Activated gamma-delta T cell treated with anti-CD3 and anti-CD28 coated beads, Interleukin-2, amount 50 U/mL, for 16 hours (primary cell): Measurements from ENCODE around the gene OTOL1.
"Not testable (repeated sequence)": the region's sequence is repeated elsewhere in the genome, so short reads cannot be mapped to it uniquely, and the experiment has no call there.

Experiments
- DNase-seq: peaks from one replicate; pipeline ENCODE4 v3.0.0-alpha.2; 2020; ENCODE audit warnings: low read depth

The OTOL1 gene

DNA sequence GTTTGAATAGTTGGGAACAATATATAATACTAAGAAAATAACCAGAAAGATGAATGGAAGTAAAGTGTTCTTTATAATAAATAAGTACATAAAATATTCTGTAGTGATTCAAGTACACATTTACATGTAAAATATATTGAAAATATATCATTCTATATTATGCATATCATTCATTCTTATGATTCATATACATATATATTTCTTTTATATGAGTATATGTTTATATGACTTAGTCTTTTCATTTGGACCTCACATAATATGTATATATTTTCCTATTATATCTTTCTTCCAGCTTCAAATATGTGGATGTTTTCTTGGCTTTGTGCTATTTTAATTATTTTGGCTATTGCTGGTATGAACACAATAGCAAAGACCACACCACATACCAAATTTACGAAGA lies at the start of gene OTOL1:
TSS of gene OTOL1 (plus strand) at position 301 of the 400 bp plus-strand sequence. CDS start at position 301, 0 bp downstream.
- no peak for DNase-seq

DNA sequence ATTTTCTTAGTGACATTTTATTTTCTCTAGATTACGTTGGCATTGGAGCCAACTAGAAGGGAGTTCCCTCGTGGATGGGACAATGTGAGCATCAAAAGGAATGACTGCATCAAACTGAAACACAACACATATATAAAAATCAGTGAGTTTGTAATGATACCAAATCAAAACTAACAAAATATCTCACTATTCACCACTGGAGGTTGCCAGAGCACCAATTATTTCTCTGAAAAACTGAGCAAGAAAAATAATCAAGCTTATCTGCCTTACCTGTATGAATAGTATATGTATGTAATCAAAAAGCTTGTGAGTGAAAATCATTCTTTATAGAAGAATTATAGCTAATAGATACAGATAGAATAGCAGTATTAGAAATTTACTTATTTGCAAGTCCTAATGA lies 46.8 kb upstream of the OTOL1 start:
- no peak for DNase-seq

DNA sequence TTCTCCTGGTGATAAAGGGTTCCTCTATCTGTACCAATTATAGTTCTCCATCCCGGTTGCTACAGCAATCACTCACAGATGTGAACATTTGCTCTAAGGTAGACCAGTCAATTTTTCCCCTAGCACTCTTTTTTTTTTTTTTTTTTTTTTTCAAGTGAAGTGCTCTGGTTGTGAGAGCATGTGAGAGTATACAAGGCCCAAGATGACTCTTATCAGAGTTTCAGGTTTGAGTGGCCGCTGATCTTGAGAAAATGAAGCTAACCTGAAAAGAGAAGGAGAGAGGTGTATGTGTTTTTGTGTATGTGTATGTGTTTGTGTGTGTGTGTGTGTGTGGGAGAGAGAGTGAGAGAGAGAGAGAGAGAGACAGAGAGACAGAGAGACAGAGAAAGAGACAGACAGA lies 44.4 kb upstream of the OTOL1 start:
- no peak for DNase-seq

DNA sequence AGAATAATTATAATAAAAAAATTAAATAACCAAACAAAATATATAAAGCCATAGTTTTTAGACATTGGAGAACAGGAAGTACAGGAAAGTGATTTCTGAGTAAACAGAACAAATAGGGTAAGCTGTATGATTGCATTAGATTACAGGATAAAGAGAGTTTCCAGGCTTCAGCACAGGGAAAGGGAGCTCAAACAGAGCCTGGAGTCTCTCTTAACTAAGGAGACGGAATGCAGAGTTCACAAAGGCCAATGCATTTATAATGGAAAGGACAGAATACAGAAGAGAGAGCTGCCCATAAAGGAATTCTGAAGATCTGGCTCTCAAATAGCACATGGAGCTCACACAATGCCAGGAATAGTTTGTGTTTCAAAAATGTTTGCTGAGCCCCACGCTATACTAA lies 42.0 kb upstream of the OTOL1 start:
- DNase-seq = no peak

DNA sequence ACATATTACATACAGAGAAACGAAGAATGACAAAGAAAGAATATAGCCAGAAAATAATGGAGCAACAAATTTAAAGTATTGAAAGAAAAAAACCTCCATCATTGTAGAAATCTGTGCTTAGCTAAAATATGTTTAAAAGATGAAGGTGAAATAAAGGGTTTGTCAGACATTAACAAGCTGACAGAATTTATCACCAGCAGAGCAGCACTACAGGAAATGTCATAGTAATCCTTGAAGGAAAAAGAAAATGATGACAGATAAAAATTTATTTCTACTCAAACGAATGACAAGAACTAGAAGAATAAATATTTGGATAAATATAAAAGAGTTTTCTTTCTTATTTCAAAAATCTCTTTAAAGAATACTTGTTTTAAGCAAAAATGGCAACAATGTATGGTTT lies 40.6 kb upstream of the OTOL1 start:
- DNase-seq = no peak

DNA sequence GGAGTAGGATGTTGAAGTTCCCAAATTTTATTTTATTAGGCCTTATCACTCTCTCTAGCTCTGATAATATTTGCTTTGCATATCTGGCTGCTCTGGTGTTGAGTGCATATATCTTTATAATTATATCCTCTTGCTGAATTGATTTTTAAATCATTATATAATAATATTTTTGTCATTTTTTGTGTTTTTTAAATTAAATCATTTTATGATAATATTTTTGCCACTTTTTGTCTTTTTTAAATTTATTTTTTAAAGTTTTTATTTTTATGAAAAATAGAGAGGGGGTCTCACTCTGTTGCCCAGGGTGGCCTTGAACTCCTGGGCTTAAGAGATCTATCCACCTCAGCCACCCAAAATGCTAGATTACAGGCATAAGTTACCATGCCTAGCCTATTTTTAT lies 34.5 kb upstream of the OTOL1 start:
- DNase-seq = no peak

DNA sequence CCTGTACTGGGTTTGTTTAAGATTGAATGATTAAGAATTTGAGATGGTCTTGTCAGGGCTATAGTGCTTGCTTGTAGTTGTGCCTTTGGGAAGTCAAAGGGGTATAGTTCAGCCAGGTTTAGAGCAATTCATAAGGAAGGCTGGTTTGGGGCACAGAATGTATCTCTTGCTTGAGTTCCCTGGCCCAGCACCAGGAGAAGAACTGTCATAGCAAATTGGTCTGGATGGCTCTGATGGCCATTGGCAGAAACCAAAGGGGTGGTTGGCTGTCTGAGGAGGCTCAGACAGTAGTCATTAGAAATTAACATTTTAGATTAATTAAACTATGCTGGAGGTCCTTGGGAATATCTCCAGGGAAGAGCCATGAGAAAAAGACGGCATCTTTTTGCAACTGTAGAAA lies 25.4 kb upstream of the OTOL1 start:
- DNase-seq = no peak

DNA sequence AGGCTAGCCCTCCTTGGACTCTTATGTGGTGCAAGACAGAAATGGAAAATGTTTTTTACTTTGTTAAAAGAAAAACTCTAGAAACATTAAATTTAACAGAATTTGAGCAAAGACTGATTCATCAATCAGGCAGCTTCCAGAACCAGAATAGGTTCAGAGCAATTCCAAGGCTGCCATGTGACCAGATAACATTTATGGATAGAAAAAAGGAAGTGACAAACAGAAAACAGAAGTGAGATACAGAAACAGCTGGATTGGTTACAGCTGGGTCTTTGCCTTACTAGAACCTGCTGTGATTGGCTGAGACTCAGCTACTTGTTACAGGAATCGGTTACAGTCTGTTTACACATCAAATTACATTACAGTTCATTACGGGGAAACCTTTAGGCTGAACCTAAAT lies 22.5 kb upstream of the OTOL1 start:
- no peak for DNase-seq

DNA sequence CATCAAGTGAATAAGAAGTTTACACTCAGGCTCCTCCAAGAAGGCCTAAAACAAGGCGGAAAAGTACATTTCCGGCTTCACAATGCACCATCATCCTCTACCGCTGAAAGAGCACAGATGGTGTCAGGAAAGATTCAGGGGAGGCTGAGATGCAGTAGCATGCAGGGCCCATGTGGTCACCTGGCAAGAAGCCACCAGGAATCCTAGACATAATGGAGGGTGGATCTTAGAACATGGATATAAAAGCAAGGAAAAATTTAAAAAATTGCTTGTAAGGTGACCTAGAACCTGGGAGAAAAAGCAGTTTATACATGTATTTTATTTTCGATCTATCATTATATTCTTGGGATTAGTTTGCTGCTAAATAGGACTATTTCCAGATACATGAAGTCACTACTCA lies 21.9 kb upstream of the OTOL1 start:
- DNase-seq = no peak

DNA sequence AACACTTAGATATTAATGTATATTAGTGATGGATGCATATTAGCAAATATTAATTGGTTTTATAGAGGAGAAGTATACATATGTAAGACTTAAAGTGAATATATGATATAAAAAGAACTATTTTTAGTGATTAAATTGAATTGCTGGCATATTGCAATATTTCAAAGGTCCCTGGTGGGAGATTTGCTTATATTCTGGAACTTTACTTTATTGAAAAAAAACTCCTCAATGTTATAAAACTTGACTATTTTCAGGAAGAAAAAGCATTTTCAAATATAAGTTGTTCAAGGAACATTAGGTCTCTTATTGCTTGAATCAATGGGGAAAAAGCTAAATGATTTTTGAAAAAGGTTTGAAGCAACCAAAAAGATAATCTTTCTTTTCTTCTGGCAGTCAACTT lies 21.4 kb upstream of the OTOL1 start:
- DNase-seq = no peak

DNA sequence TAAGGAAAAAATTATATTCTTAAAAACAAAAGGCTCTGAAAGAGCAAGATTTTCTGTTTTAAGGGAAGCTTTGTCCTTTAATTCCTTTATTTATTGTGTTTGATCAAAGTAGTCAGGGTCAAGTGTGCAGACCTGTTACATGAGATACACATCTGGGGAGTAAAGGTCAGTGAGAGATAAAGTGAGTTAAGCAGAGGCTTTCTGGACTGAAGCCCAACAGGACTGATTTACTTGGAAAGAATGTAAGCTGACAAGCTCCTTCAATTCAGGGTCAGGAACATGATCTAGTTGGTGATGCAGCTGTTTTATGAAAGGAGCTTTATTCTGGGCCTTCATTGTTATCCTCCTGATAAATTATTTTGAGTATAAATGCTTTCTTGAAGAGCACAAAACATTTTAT lies 20.7 kb upstream of the OTOL1 start:
- DNase-seq = no peak

DNA sequence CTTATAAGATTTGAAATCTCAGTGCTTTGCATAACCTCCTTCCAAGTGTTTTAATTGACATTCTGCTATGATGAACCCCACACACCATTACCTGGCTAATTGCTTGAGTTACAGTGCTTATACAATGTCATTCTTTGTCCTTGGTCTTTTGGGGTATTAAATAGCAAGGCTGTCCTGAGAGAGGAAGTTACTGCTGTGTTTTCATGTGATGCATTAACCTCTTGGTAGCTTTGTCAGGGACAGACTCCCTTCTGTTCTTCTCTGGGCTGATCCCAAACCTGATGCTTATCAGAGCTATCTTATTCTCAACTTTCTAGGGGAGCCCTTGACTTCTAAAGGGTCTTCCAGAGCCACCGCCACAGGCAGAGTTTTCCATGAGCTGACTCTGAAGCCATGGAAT lies 12.4 kb upstream of the OTOL1 start:
- DNase-seq = no peak

DNA sequence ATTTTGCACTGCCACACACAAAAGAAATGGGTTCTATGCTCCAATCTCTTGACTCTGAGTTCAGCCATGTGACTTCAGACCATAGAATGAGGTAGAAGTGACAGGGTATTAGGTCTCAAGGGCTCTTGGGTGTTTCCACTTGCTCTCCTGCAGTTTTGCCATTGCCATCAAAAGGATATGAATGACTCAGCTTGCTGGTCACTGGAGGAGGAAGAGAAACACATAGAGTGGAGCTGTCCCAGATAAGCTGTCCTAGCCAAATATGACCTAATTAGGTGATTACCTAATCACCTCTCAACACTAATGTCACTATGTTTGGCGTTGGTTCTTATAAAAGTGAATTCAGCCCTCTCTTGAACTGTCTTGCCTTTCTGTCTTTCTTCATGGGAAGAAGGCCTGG lies 8.3 kb upstream of the OTOL1 start:
- not testable (repeated sequence) for DNase-seq

DNA sequence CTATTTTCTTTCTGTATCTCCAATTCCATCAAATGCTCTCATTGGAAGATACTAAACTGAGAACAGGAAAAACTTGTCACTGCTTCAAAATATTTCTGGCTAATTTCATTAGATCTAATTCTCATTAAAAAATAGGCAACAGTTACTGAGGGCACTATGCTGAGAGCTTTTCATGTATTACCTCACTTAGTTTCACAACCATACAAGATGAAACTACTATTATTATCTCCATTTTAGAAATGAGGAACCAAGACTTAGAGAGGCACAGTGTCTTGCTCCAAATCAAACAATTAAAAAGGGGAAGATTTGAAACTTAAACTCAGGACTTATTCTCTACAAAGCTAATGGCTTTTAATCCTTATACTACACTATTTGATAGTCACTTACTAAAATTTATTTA lies 7.2 kb upstream of the OTOL1 start:
- DNase-seq = no peak

DNA sequence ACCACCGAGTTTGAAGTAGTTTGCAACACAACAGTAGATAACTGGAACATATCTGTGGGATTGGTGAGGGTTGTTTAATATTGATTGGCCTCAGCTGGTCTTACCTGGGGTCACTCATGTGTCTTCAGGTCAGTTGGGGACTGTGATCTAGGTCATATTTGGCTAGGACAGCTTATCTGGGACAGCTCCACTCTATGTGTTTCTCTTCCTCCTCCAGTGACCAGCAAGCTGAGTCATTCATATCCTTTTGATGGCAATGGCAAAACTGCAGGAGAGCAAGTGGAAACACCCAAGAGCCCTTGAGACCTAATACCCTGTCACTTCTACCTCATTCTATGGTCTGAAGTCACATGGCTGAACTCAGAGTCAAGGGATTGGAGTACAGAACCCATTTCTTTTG lies 5.8 kb upstream of the OTOL1 start:
- not testable (repeated sequence) for DNase-seq

DNA sequence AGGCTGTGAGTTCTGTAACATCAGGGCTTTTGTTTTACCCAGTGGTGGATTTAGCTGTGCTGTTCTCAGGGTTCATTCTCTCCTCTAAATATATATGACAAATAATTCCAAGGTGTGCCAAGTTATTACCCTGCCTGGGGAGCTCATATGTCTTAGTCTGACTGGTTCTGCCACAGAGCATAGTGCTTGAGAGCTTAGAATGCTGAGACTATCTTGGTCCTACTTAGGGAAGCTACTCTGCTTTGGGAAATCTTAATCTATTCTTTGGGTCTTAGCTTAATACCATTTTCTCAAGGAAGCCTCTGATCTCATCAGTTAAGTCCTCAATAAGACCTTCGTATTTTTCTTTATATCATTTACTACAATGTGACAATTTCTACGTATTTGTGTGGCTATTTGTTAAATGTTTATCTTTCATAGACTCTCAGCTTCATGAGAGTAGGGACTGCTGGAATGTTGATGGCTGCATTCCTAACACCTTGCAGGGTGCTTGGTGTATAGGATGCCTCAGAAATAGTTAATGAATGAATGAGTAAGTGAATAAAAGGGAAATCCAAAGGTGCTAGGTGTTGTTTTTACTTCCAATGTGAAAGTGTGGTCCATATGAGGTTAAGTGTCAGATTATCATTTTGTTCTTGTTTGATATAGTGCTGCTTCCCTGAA lies 1.8 kb downstream of the OTOL1 start:
- no peak for DNase-seq

DNA sequence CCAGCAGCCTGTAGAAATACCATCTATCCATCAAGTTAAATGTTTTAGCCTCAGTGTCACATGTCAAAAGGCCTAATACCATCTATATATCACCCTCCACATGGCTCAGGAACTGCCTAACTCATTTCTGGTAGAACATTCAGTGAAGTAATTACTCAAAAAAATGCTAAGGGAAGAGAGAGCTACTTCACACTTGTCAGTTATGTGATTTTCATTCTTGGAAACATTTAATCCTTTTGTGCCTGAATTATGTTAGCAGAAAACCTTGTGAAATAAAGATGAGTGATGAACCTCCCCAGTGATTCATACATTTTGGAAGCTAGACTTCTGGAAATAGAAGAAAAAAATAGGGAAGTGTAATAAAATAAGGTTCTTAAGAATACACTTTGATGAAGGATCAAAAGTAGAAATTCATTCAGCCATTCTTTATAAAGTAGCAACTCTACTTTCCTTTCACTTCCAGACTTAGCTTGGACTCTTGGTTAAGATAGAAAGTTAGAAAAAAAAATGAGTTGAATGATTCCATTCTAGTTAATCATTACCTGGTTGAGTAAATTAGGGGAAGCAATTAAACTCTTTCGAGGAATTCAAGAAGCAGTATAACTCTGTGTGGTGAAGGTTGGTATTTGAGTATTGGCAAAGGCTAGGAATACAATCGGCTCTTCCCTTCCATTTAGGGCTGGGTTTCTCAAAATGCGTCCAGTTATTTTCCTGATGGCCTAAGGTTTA lies 3.6 kb downstream of the OTOL1 start:
- no peak for DNase-seq

DNA sequence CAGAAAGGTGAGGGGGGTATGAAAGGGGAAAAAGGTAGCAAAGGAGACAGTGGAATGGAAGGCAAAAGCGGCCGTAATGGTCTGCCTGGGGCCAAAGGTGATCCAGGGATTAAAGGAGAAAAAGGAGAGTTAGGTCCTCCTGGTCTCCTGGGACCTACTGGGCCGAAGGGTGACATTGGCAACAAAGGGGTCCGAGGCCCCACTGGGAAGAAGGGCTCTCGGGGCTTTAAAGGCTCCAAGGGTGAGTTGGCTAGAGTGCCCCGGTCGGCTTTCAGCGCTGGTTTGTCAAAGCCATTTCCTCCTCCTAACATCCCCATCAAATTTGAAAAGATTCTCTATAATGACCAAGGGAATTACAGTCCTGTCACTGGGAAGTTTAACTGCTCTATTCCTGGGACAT lies 6.7 kb downstream of the OTOL1 start:
- no peak for DNase-seq

DNA sequence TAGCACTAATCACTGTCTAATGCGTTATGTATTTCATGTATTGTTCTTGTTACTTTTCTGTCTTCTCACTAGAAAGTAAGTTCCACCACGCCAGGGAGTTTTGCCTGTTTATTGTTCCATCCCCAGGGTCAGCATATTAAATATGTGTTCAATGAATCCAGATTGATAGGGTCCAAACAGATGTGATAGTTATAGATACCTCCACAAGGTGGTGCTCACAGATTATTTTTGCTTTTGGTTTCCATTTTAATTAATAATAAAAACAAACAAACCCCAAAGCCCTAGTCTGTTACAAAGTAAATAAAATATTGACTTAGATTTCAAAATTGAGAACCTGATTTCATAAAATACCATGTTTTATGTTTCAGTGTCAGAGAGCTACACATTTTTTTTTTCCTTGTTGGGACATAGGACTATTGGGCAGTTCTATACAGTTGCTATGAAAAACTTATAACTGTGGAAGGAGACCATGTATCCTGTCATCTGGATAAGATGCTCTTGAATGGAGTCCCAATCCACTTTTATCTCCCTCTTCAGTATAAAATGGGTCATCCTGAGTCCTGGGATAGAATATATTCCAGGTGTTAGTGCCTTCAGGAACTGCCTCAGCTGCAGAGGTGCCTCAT lies 12.4 kb downstream of the OTOL1 start:
- DNase-seq = no peak

DNA sequence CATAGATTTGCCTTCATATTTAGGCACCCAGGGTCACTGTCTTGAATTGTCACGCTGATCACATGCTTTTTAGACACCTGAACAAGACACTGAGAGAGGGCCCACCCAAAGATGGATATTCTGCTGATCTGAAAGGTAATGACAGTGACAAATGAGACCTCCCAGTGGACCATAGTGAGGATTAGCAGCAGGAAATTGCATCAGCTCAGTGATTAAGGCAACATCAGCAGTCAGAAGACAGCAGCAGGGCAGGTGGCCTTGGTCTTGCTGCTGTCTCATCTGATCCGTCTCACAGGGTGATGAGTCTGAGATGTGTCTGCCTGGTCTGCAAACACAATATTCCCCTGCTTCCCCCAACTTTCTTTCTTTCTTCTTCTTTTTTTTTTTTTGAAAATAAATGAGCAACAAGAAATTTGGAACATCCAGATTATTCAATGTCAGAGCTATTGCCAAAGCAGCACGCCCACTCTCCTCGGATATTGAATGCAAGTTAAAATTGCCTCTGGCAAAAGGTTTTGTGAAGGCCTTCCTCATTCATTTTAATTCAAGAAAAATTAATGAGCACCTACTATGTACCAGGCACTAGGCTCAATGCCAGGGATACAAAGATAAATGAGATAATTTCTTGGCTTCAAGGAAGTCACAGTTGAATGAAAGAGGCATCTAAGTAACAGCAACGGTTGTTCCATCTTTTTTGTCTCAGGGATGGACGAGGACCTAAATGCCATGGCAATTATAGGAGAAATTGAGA lies 14.1 kb downstream of the OTOL1 start:
- DNase-seq = no peak

DNA sequence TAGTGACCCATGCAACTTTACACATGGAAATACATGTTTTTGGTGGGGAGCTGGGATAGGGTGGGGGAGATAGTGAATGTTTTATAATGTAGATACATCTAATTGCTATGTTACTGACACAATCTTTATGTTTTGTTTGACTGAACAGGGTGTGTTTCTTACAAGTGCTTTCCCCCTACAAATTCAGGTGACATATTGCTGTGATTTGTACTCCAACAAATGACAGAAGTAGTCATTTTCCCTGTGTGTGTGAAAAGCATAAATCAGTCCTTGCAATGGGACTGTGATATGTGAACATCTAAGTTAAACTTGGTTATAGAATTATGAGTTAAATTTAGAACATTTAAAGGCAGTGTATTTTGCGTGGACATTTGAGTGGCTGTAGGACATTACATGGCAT lies 27.3 kb downstream of the OTOL1 start:
- DNase-seq = no peak

DNA sequence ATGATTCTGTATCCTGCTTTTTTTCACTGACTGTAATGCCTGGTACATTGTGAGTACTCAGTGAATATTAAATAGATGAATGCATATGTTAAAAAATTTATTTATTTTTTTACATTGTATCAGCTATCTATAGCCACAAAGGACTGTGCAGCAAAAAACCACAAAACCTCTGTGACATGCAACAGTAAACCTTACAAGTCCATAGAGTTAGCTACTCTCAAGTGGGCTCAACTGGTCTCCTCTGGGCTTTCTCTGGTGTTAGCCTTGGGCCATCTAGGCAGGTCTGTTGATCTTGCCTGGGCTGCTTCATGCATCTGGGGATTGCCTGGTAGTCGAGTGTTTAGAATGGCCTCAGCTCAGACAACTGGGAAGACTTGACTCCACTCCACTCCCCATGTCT lies 35.3 kb downstream of the OTOL1 start:
- DNase-seq = no peak

DNA sequence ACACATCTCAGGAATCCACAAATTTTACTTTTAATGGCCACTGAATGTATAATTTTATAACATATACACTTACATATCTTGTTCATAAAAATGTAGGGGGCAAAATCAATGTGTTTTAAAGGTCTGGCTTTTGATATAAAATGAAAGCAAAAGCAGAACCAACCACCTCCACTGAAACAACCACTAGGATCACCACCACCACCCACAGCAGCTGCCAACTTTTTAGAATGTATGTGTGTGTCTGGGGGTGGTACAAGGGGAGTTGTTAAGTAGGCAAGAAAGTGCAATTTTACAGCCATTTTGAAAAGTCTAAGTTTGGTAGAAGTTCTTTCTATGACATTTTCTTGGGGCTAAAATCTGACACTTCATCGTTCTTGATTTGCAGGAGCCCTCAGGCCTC lies 44.0 kb downstream of the OTOL1 start:
- no peak for DNase-seq
